GM12891 (cell line): ENCODE measurements around the gene LEFTY2.

Experiments used
- DNase-seq: peaks from one replicate; pipeline ENCODE4 v3.0.0; 2011; ENCODE audit warnings: low spot score; ENCODE audit not compliant: insufficient read length
- FAIRE-seq: peaks from 2 replicates; lab custom pipeline; 2011; peaks lifted over from hg19 to GRCh38; lab: Jason Lieb, UNC
- PAX5 ChIP-seq: IDR thresholded peaks from 2 replicates; pipeline ENCODE4 v1.6.1; 2011; ENCODE audit warnings: low read length, moderate library complexity, mild to moderate bottlenecking; ENCODE audit not compliant: insufficient read depth, severe bottlenecking
- POLR2A ChIP-seq: IDR thresholded peaks from 2 replicates; pipeline ENCODE4 v1.6.1; 2011; ENCODE audit warnings: low read depth, low read length, control low read depth
- POLR2AphosphoS5 ChIP-seq: IDR thresholded peaks from 2 replicates; pipeline ENCODE4 v1.6.1; 2011; ENCODE audit warnings: low read depth, low read length, control low read depth
- POU2F2 ChIP-seq: IDR thresholded peaks from 2 replicates; pipeline ENCODE4 v1.6.1; 2011; ENCODE audit warnings: low read depth, mild to moderate bottlenecking, control low read depth, low read length, moderate library complexity
- SPI1 ChIP-seq: IDR thresholded peaks from 2 replicates; pipeline ENCODE4 v1.6.1; 2011; ENCODE audit warnings: low read depth, low read length, control low read depth
- TAF1 ChIP-seq: IDR thresholded peaks from 2 replicates; pipeline ENCODE4 v1.6.1; 2011; ENCODE audit warnings: low read depth, low read length, control low read depth

Gene LEFTY2

GRCh38 chr1:225950905-225951497 lies 10.0 kb upstream of the LEFTY2 start:
- no peak for FAIRE-seq
- TF ChIP-seq PAX5 (no peak), POU2F2 (no peak), SPI1 (no peak), POLR2A (no peak), TAF1 (no peak), POLR2AphosphoS5 (no peak)
- no peak for DNase-seq

DNA sequence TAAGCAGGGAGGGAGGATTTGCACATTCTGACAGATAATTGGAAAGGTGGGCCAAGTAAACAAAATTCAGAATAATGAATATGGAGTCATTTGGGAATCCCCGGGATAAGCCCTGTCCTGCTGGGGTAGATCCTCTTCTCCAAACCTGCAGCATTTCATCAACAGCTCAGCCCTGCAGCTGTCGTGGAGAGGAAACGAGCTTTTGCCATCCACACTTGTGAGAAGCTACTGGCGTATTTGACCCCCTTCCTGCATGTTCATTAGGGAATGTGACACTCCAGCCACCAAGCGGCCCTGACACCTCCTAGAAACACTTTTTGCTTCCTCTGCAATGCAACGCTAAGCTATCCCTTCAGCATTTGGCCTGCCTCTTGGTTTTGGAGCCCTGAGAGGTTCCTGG lies 8.0 kb upstream of the LEFTY2 start:
- DNase-seq (no peak), FAIRE-seq (no peak)
- no peak for TF ChIP-seq SPI1
- no peak for TF ChIP-seq TAF1
- TF ChIP-seq PAX5: no peak
- TF ChIP-seq POLR2A: no peak
- TF ChIP-seq POU2F2: no peak
- no peak for TF ChIP-seq POLR2AphosphoS5

- TF ChIP-seq PAX5 (no peak), TAF1 (no peak), SPI1 (no peak)
- no peak for DNase-seq
- FAIRE-seq: no peak
These were observed 5.8 kb upstream of the LEFTY2 start for GRCh38 chr1:225946803-225947202.

DNA sequence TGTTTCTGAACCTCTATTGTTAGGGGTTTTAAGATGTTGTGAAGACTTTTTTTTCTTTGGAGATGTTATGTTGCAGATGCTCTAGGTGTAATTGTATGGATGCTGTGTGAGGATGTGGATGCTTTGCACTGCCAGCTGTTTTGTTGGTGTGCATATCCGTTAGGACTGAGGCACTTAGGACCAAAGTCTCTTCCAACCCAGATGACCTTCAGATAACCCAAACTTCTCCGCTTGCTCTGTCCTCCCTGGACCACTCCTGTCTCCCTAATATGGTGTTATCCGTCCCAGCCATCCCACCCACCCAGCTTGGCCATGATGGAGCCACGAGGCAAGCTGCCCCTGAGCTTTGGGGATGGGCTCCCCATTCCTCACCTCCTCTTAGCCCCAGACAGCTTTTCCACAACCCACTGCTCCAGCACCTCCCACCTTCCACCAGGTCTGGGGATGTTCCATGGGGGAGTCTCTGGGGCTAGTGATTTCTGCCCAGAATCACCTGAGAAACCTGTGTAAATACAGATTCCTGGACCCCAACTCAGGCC lies 5.1 kb upstream of the LEFTY2 start:
- TF ChIP-seq POLR2A: no peak
- no peak for TF ChIP-seq PAX5
- TF ChIP-seq POLR2AphosphoS5: no peak
- TF ChIP-seq POU2F2: no peak
- no peak for TF ChIP-seq TAF1
- TF ChIP-seq SPI1: no peak
- no peak for DNase-seq
- no peak for FAIRE-seq

GRCh38 chr1:225945564-225945963 lies 4.5 kb upstream of the LEFTY2 start:
- TF ChIP-seq POLR2A (no peak), TAF1 (no peak), SPI1 (no peak), PAX5 (no peak), POU2F2 (no peak), POLR2AphosphoS5 (no peak)
- DNase-seq (no peak), FAIRE-seq (no peak)

GRCh38 chr1:225944951-225945350 lies 3.9 kb upstream of the LEFTY2 start:
- DNase-seq (peak; percentile 58), FAIRE-seq (peak; percentile 84)
- TF ChIP-seq SPI1: peak; percentile 98
- no peak for TF ChIP-seq PAX5

DNA sequence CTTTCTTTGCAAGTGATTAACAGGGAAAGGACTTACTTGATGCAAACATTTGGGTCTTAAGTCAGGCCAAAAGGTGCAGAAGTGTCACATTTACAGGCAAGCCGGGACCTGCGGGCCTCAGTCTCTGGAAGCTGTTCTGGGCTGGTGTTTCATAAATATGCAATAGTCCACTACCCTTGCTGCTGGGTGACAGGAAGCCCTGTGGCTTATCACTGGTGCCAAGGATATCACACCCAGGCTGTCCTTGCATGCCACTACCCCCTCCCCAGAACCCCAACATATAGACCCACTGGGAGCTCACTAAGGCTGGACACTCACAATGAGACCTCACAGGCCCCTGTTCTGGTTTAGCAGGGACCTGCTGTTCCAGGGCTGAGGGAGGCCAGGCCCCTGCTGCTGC lies 3.4 kb upstream of the LEFTY2 start:
- no peak for DNase-seq
- no peak for TF ChIP-seq POLR2A
- no peak for TF ChIP-seq SPI1
- TF ChIP-seq PAX5: no peak
- TF ChIP-seq TAF1: no peak
- no peak for TF ChIP-seq POLR2AphosphoS5
- no peak for TF ChIP-seq POU2F2
- peak; percentile 13 for FAIRE-seq

DNA sequence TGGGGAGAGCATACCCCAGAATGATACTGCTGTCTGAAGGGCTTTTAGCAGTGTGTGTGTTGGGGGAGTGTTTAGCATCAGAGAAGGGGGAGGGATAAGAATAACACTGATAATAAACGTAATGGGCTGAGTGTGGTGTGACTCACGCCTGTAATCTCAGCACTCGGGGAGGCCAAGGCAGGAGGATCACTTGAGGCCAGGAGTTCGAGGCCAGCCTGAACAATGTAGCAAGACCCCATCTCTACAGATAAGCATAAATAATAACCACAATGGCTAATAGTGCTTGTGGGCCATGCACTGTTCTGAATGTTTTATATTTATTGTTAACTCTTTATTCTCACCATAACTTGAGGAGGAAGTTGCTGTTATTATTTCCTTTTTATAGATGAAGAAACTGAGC lies 2.6 kb upstream of the LEFTY2 start:
- TF ChIP-seq TAF1: no peak
- TF ChIP-seq POLR2AphosphoS5: no peak
- TF ChIP-seq SPI1: no peak
- no peak for TF ChIP-seq PAX5
- no peak for TF ChIP-seq POLR2A
- TF ChIP-seq POU2F2: no peak
- FAIRE-seq (peak; percentile 73), DNase-seq (no peak)

- TF ChIP-seq TAF1 (no peak), POLR2A (no peak), SPI1 (peak; percentile 67), POU2F2 (no peak), PAX5 (no peak)
- no peak for DNase-seq
- FAIRE-seq: peak; percentile 88
These were observed 1.6 kb upstream of the LEFTY2 start for GRCh38 chr1:225942574-225942973.

- no peak for TF ChIP-seq PAX5
- no peak for TF ChIP-seq TAF1
- TF ChIP-seq POLR2A: no peak
- TF ChIP-seq SPI1: no peak
- TF ChIP-seq POLR2AphosphoS5: no peak
- TF ChIP-seq POU2F2: no peak
- DNase-seq (no peak), FAIRE-seq (no peak)
These were observed 862 bp upstream of the LEFTY2 start for GRCh38 chr1:225941942-225942222.
